Peyer's patch (tissue), 4 donors: Measurements from ENCODE around the gene PDCD6IP.

Experiments used
- CTCF ChIP-seq, 6 experiments: fragments of 450-650 bp in 4 of 6; fragments of 200-600 bp in 2 of 6; sonication (generic) in 1 of 6; IDR thresholded peaks; one replicate each; pipeline ENCODE4 v1.5.1; 2017 to 2019; ENCODE audit warnings: antibody characterized with exemption in 6 of 6, mild to moderate bottlenecking in 3 of 6, moderate library complexity in 1 of 6
- POLR2A ChIP-seq, 2 donors: fragments of 450-650 bp; IDR thresholded peaks; one replicate each; pipeline ENCODE4 v1.5.1; 2017; ENCODE audit warnings: antibody characterized with exemption in 2 of 2, mild to moderate bottlenecking in 2 of 2, moderate library complexity in 2 of 2

DNA sequence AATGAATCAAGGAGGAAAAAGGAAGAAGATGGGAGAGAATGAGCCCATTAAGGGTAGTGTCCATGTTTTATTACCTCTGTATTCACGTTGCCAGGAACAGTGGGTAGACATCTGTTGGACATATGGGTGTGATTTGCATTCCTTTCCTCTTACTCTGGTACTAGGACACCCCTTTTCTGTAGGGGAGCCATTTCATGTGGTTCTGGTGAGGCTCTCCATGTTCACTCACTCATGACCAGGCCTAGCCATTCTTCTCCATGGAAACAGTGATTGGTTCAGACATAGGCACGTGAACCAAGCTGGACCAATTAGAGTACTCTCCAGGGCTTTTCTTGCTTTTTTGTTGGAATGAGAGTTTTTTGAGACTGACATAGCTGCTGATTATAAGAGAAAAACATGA is 39.6 kb upstream of the PDCD6IP start:
- TF ChIP-seq POLR2A (IDR thresholded peaks at IDR 0.05) = no peak
- no peak for TF ChIP-seq CTCF (IDR thresholded peaks at IDR 0.05)
